GM18861 (cell line): ENCODE data around the gene FOXR1.
"Not testable (repeated sequence)": the region's sequence is repeated elsewhere in the genome, so short reads cannot be mapped to it uniquely, and the experiment has no call there.

Experiments
- ATAC-seq: cut with Tn5 transposase; IDR thresholded peaks from one replicate; pipeline ENCODE4 v1.9.1; 2021; ENCODE audit not compliant: unreplicated experiment

Gene FOXR1

DNA sequence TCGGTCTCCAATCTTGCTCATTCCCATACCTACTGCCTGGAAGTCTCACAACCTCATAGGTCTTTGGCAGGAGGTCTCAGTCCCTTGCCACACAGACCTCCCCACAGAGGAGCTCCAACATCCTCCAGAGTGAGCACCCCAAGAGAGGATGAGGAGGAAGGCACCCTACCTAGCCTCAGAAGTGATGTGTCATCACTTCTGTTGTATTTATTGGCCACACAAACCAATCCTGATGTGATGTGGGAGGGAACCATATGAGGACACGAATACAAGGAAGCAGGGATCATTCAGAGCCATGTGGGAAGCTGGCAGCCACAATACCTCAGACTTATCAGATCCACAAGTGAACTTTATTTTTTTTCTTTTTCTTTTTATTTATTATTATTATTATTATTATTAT is 24.5 kb upstream of the FOXR1 start:
- ATAC-seq = no peak

DNA sequence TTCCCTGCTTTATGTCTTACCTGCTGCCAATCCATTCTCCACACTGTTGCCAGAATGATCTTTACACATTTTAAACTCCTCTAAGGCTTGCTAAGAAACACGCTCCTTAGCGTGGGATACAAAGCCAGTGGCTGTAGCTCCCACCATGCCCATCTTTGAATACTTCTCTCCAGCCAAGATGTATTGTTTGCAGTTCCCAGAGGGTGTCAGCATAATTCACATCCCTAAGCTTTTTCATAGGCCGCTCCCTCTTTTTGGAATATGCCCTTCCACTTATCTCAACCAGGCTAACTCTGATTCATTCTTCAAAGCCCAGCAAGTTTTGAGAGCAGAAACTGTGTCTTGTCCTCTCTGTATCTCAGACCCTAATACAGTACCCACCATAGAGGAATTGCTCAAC is 23.6 kb upstream of the FOXR1 start:
- ATAC-seq = no peak

- no peak for ATAC-seq
Measured at GRCh38 chr11:118953265-118953664, 18.3 kb upstream of the FOXR1 start.

DNA sequence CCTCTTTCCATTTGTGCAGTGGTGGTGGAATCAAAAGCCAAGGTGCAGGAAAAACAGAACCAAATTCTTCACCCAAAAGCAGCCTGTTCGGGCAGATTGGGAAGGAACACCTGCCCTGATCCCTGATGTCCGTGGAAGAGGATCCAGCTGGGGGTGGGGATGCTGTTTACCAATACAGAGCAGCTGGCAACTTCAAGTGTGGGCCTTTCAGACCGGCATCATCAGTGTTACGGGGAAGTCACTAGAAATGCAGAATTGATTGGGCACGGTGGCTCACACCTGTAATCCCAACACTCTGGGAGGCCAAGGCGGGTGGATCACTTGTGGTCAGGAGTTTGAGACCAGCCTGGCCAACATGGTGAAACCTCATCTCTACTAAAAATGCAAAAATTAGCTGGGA is 17.6 kb upstream of the FOXR1 start:
- ATAC-seq = not testable (repeated sequence)

GRCh38 chr11:118956094-118956846 is 15.3 kb upstream of the FOXR1 start, which contains the start of gene UPK2:
Gene UPK2, plus strand, starts transcription at chr11:118956298. Its CDS starts 53 bp downstream, at chr11:118956351.
- ATAC-seq = no peak

DNA sequence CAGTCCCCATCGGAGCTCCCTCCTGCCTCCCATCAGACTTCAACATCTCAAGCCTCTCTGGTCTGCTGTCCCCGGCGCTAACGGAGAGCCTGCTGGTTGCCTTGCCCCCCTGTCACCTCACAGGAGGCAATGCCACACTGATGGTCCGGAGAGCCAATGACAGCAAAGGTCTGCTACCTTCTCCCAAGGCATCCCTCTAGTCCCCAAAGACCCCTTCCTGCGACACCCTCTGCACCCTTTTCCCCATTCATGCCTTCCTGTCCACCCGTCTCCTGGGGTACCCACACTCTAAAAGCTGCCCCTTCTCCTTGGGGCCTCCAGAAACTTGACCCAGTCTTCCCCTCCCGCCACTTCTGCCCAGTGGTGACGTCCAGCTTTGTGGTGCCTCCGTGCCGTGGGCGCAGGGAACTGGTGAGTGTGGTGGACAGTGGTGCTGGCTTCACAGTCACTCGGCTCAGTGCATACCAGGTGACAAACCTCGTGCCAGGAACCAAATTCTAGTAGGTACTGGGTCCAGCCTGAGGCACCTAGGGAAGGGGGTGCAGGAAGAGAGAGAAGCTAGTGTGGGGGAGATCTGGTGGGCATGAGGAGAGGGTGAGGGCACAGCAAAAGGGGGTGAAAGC is 14.6 kb upstream of the FOXR1 start:
- no peak for ATAC-seq

- ATAC-seq = no peak
Measured at GRCh38 chr11:118957549-118957948, 14.0 kb upstream of the FOXR1 start.

- no peak for ATAC-seq
Measured at GRCh38 chr11:118957968-118958367, 13.6 kb upstream of the FOXR1 start.

- no peak for ATAC-seq
Measured at GRCh38 chr11:118958577-118958976, 13.0 kb upstream of the FOXR1 start.

- no peak for ATAC-seq
Measured at GRCh38 chr11:118961189-118961588, 10.4 kb upstream of the FOXR1 start.

GRCh38 chr11:118961591-118961990 is 10.0 kb upstream of the FOXR1 start:
- no peak for ATAC-seq

DNA sequence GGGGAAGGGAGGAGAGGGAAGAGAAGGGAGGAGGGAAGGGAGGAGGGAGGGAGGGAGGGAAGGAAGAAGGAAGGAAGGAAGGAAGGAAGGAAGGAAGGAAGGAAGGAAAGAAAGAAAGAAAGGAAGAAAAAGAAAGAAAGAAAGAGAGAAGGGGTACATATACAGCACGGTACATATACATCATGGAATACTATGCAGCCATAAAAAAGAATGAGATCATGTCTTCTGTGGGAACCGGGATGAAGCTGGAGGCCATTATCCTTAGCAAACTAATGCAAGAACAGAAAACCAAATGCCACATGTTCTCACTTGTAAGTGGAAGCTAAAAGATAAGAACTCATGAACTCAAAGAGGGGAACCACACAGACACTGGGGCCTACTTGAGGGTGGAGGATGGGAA is 2.1 kb upstream of the FOXR1 start:
- not testable (repeated sequence) for ATAC-seq

- no peak for ATAC-seq
Measured at GRCh38 chr11:118973985-118974384, 2.4 kb downstream of the FOXR1 start.

DNA sequence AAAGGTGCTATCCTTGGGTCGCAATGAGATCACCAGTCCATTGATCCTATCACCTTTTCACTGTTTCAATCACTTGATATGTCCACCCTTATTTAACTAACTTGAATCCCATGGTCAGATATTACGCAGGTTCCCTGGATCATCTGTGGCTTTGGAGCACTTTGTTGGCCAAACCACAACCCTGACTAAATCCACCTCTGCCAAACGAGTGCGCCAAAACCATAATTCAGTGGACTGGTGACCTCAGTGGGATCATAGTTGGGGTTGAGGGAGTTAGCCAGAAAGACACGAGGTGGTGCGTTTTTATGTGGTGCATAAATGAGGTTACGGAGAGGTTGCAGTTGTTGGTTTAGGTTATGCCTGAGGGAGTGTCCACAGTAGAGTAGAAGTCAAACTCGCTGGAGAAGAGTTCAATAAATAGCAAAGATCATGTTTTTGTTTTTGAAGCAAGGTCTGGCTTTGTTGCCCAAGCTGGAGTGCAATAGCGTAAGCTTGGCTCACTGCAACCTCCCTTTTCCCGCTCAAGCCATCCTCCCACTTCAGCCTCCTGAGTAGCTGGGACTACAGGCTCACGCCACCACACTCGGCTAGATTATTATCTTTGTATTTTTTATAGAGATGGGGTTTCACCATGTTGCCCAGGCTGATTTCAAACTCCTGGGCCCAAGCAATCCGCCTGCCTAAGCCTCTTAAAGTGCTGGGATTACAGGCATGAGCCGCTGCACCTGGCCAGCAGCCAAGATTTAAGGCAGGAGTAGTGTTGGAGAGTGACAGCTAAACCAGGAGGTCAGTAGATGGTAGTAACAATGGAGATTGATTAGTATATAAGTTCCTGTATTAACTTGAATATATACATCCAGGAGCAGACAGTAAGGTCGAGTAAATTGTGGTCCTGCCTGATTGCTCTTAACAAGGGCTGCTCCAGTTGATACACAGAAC is 4.5 kb downstream of the FOXR1 start:
- ATAC-seq = no peak

GRCh38 chr11:118979434-118979833 is 7.9 kb downstream of the FOXR1 start:
- no peak for ATAC-seq

GRCh38 chr11:118980191-118980881 is 8.8 kb downstream of the FOXR1 start:
- no peak for ATAC-seq

- ATAC-seq = not testable (repeated sequence)
Measured at GRCh38 chr11:118984337-118984736, 12.8 kb downstream of the FOXR1 start.

GRCh38 chr11:118984825-118985224 is 13.3 kb downstream of the FOXR1 start:
- no peak for ATAC-seq

GRCh38 chr11:118988280-118988679 is 16.7 kb downstream of the FOXR1 start:
- ATAC-seq = no peak

GRCh38 chr11:118991486-118992038 is 20.0 kb downstream of the FOXR1 start:
- ATAC-seq = not testable (repeated sequence)
